ENCODE data around the gene EVA1C. TPM values are rescaled to one million over a fixed set of nuclear protein-coding genes. Genes with fewer than 3 reads are reported as not detected.

Gene EVA1C
- total and polyA plus RNA-seq, 2 experiments from 2014 or later, result 4.6 to 6.9 TPM

DNA sequence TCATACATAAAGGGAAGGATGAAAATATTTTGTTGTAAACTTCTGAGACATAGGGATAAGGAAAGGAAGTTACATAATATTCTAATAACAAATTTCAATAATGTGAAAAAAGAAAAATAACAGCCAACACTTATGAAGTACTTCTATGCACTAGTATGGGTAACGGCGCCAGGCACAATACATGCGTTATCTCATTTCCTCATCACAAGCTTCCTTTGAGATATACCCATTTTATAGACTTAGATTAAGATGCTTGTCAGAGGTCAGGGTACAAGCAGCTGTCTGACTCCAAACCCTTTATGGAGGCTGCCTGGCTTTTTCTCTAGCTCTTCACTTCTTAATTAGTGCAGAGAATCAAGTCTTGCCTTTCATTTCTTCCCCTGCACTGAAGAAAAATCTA, 131.5 kb downstream of the EVA1C start:
- Histone ChIP-seq H3K27me3 (ENCODE audit: insufficient read depth) (no peaks in the 10 kb centered on the region), H3F3A (replicated peaks; ENCODE audit: low read depth) (no peaks in the 10 kb centered on the region), H3K4me2 (no peak overlapping the region), H3K36me3 (ENCODE audit: insufficient read depth) (no peaks in the 10 kb centered on the region), H3K4me1 (ENCODE audit: insufficient read depth) (0 out of 2 replicates have a peak, but pooled peaks cover 1% of the 10 kb centered on the region), H3K79me2 (replicated peaks; ENCODE audit: insufficient read depth) (no peaks in the 10 kb centered on the region), H3K9me2 (ENCODE audit: insufficient read depth) (no peaks in the 10 kb centered on the region), H3K27ac (ENCODE audit: low read depth) (no peak overlapping the region), H3K4me3 (no peak overlapping the region), H2AFZ (no peak overlapping the region), H4K20me1 (replicated peaks; ENCODE audit: insufficient read depth) (no peaks in the 10 kb centered on the region)
- H3K27me3 Mint-ChIP-seq (ENCODE audit: insufficient read depth, low read depth, poor library complexity), result no peaks in the 10 kb centered on the region
- DNase-seq (ENCODE audit: low spot score) (no peak), ATAC-seq (no peak)
- H3K9me3 Mint-ChIP-seq, result no peaks in the 10 kb centered on the region
- H3K36me3 Mint-ChIP-seq (ENCODE audit: low read depth), result no peaks in the 10 kb centered on the region
- no peak overlapping the region for H3K4me3 Mint-ChIP-seq
- H3K4me1 Mint-ChIP-seq, result peaks cover 1% of the 10 kb centered on the region; the same call in 1 of the 3 replicates
- TF ChIP-seq POLR2AphosphoS5 (IDR thresholded peaks at IDR 0.05; ENCODE audit: low read depth), result no peak
- TF ChIP-seq ZNF331 (CRISPR knock-in tag; IDR thresholded peaks at IDR 0.05; ENCODE audit: low read depth), result no peak
- TF ChIP-seq ZNF114 (CRISPR knock-in tag; IDR thresholded peaks at IDR 0.05), result no peak
- TF ChIP-seq JUNB (IDR thresholded peaks at IDR 0.05; ENCODE audit: unreplicated experiment), result no peak
- TF ChIP-seq, protein P1, sequence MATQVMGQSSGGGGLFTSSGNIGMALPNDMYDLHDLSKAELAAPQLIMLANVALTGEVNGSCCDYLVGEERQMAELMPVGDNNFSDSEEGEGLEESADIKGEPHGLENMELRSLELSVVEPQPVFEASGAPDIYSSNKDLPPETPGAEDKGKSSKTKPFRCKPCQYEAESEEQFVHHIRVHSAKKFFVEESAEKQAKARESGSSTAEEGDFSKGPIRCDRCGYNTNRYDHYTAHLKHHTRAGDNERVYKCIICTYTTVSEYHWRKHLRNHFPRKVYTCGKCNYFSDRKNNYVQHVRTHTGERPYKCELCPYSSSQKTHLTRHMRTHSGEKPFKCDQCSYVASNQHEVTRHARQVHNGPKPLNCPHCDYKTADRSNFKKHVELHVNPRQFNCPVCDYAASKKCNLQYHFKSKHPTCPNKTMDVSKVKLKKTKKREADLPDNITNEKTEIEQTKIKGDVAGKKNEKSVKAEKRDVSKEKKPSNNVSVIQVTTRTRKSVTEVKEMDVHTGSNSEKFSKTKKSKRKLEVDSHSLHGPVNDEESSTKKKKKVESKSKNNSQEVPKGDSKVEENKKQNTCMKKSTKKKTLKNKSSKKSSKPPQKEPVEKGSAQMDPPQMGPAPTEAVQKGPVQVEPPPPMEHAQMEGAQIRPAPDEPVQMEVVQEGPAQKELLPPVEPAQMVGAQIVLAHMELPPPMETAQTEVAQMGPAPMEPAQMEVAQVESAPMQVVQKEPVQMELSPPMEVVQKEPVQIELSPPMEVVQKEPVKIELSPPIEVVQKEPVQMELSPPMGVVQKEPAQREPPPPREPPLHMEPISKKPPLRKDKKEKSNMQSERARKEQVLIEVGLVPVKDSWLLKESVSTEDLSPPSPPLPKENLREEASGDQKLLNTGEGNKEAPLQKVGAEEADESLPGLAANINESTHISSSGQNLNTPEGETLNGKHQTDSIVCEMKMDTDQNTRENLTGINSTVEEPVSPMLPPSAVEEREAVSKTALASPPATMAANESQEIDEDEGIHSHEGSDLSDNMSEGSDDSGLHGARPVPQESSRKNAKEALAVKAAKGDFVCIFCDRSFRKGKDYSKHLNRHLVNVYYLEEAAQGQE (IDR thresholded peaks at IDR 0.05; ENCODE audit: unreplicated experiment), result no peak
- no peak for TF ChIP-seq CREB1 (CRISPR knock-in tag; IDR thresholded peaks at IDR 0.05; ENCODE audit: low read depth)
- TF ChIP-seq STAT1 (IDR thresholded peaks at IDR 0.05; ENCODE audit: unreplicated experiment), result no peak
- TF ChIP-seq ETS1 (IDR thresholded peaks at IDR 0.05), result no peak
- no peak for TF ChIP-seq EZH2phosphoT487 (IDR thresholded peaks at IDR 0.05; ENCODE audit: unreplicated experiment)
- H3K27ac Mint-ChIP-seq, result no peak overlapping the region

- Mint-ChIP-seq H3K4me3 (no peak overlapping the region), H3K9me3 (no peaks in the 10 kb centered on the region), H3K4me1 (no peaks in the 10 kb centered on the region), H3K36me3 (ENCODE audit: low read depth) (no peaks in the 10 kb centered on the region), H3K27ac (no peak overlapping the region), H3K27me3 (ENCODE audit: insufficient read depth, low read depth, poor library complexity) (no peaks in the 10 kb centered on the region)
- no peaks in the 10 kb centered on the region for H3K9me2 ChIP-seq (ENCODE audit: insufficient read depth)
- no peaks in the 10 kb centered on the region for H3K27me3 ChIP-seq (ENCODE audit: insufficient read depth)
- DNase-seq (ENCODE audit: low spot score) (no peak), ATAC-seq (no peak)
- no peaks in the 10 kb centered on the region for H3F3A ChIP-seq (replicated peaks; ENCODE audit: low read depth)
- no peak for TF ChIP-seq CREB1 (CRISPR knock-in tag; IDR thresholded peaks at IDR 0.05; ENCODE audit: low read depth)
- H2AFZ ChIP-seq, result no peak overlapping the region
- no peaks in the 10 kb centered on the region for H3K4me1 ChIP-seq (ENCODE audit: insufficient read depth)
- no peaks in the 10 kb centered on the region for H4K20me1 ChIP-seq (replicated peaks; ENCODE audit: insufficient read depth)
- no peak overlapping the region for H3K4me2 ChIP-seq
- no peaks in the 10 kb centered on the region for H3K79me2 ChIP-seq (replicated peaks; ENCODE audit: insufficient read depth)
- H3K4me3 ChIP-seq, result no peak overlapping the region
- no peaks in the 10 kb centered on the region for H3K36me3 ChIP-seq (ENCODE audit: insufficient read depth)
- H3K27ac ChIP-seq (ENCODE audit: low read depth), result no peak overlapping the region
Measured at GRCh38 chr21:32544697-32545096, 132.2 kb downstream of the EVA1C start.
